WTC11 (cell line): ENCODE data around the gene CDK11B. TPM values are rescaled to one million over a fixed set of nuclear protein-coding genes. Genes with fewer than 3 reads are reported as not detected.
"Not testable (repeated sequence)": the region's sequence is repeated elsewhere in the genome, so short reads cannot be mapped to it uniquely, and the experiment has no call there.

ENCODE experiments used
- ATAC-seq: fragments of 200-7000 bp; cut with Tn5 transposase; 2 replicates; pipeline ENCODE4 v1.10.0; 2021; ENCODE audit warnings: mild to moderate bottlenecking, moderate library complexity
- Bru-seq: library from RNA; stranded (reverse); fragments of 400-500 nt; gene quantifications from one replicate; lab custom pipeline; 2021; lab: Mats Ljungman, UMichigan
- CTCF ChIA-PET: fragments of 300-600 bp; sonication (Branson Sonifier 250); formaldehyde crosslinking; loops from one replicate; lab custom pipeline; 2021; ENCODE audit warnings: antibody characterized with exemption; lab: Charles Lee
- POLR2A ChIA-PET: fragments of 350-600 bp; sonication (Branson Sonifier 250); formaldehyde crosslinking; loops from one replicate; lab custom pipeline; 2021; ENCODE audit warnings: antibody characterized with exemption; lab: Charles Lee
- DNase-seq: peaks from one replicate; pipeline ENCODE4 v3.0.0; 2021; ENCODE audit warnings: low spot score
- H3K27ac Mint-ChIP-seq: 2 replicates; pipeline ENCODE4 v1.8.0; 2021; ENCODE audit warnings: mixed read lengths
- H3K27me3 Mint-ChIP-seq: 2 replicates; pipeline ENCODE4 v1.8.0; 2021; ENCODE audit warnings: low read depth, mild to moderate bottlenecking, moderate library complexity, mixed read lengths
- H3K36me3 Mint-ChIP-seq: 2 replicates; pipeline ENCODE4 v1.8.0; 2021; ENCODE audit warnings: mixed read lengths
- H3K4me1 Mint-ChIP-seq: 2 replicates; pipeline ENCODE4 v1.8.0; 2022; ENCODE audit warnings: mixed read lengths
- H3K4me3 Mint-ChIP-seq: 2 replicates; pipeline ENCODE4 v1.8.0; 2021; ENCODE audit warnings: mild to moderate bottlenecking, moderate library complexity, mixed read lengths
- H3K9me3 Mint-ChIP-seq: 2 replicates; pipeline ENCODE4 v1.8.0; 2021; ENCODE audit warnings: mixed read lengths
- CREB1 ChIP-seq: sonication (generic); formaldehyde crosslinking; IDR thresholded peaks from 2 replicates; pipeline ENCODE4 v1.8.0; 2023; ENCODE audit warnings: mild to moderate bottlenecking, missing genetic modification reagents
- CREM ChIP-seq: sonication (generic); formaldehyde crosslinking; IDR thresholded peaks from 2 replicates; pipeline ENCODE4 v1.8.1; 2022; ENCODE audit warnings: mild to moderate bottlenecking, missing genetic modification reagents, moderate library complexity
- CTCF ChIP-seq: fragments of 200-600 bp; IDR thresholded peaks from 2 replicates; pipeline ENCODE4 v1.8.0; 2022; ENCODE audit warnings: antibody characterized with exemption
- ETV6 ChIP-seq: sonication (generic); formaldehyde crosslinking; IDR thresholded peaks from 2 replicates; pipeline ENCODE4 v1.8.1; 2022; ENCODE audit warnings: mild to moderate bottlenecking, missing genetic modification reagents
- FOXK1 ChIP-seq: sonication (generic); formaldehyde crosslinking; IDR thresholded peaks from 2 replicates; pipeline ENCODE4 v1.8.0; 2022; ENCODE audit warnings: mild to moderate bottlenecking, moderate library complexity, missing genetic modification reagents
- GABPB1 ChIP-seq: sonication (generic); formaldehyde crosslinking; IDR thresholded peaks from 2 replicates; pipeline ENCODE4 v1.8.1; 2023; ENCODE audit warnings: mild to moderate bottlenecking, missing genetic modification reagents
- SP1 ChIP-seq: sonication (generic); formaldehyde crosslinking; conservative IDR thresholded peaks from 2 replicates; pipeline ENCODE4 v1.8.1; 2022; ENCODE audit warnings: missing genetic modification reagents
- ZBTB21 ChIP-seq: sonication (generic); formaldehyde crosslinking; IDR thresholded peaks from 2 replicates; pipeline ENCODE4 v1.8.1; 2023; ENCODE audit warnings: mild to moderate bottlenecking, missing genetic modification reagents, borderline replicate concordance
- long read RNA-seq, 3 experiments: library from RNA in 1 of 3; library from capped mRNA in 1 of 3; library from polyadenylated mRNA in 1 of 3; unstranded in 2 of 3; stranded (forward) in 1 of 3; transcript quantifications; one replicate each; pipeline ENCODE4 v2.0.0, GENCODE V29; 2021
- total RNA-seq: library from RNA; stranded (reverse); gene quantifications from 3 replicates; pipeline ENCODE4 v1.2.3, GENCODE V29; 2021

CDK11B gene
- total RNA-seq (39.5 to 41.2 TPM (median 40.7 TPM) in 3 replicates), Bru-seq, nascent RNA (percentile 74 among the genes with signal in this experiment)
- long read RNA-seq, experiment 1, transcript CDK11B-201 (21 exons, 2,534 nt) = minor isoform, 9 of 93 reads
- long read RNA-seq, experiment 1, transcript CDK11B-203 (20 exons, 2,998 nt) = major isoform, 25 of 93 reads
- long read RNA-seq, experiment 1, partial matches to known transcripts = 25 of 93 reads
- long read RNA-seq, experiment 1, other reads (novel, unspliced or antisense) = 32 of 93 reads
- long read RNA-seq, experiment 2, partial matches to known transcripts = 75 of 88 reads
- long read RNA-seq, experiment 2, other reads (novel, unspliced or antisense) = 12 of 88 reads
- long read RNA-seq, experiment 3, partial matches to known transcripts = 6 of 9 reads
- long read RNA-seq, experiment 3, other reads (novel, unspliced or antisense) = 1 of 9 reads

- H3K9me3 Mint-ChIP-seq = not testable (repeated sequence)
- H3K4me3 Mint-ChIP-seq = peak within 1 kb of the TSS; percentile 83
- H3K36me3 Mint-ChIP-seq = peaks cover 15% of the 10 kb centered on the region
- TF ChIP-seq SP1 (CRISPR knock-in tag) = peak; percentile 75
- TF ChIP-seq CTCF = 0 out of 2 replicates have a peak, but pooled peaks have one; percentile 19
- 0 out of 2 replicates have a peak, but pooled peaks have one; percentile 34 for TF ChIP-seq ETV6 (CRISPR knock-in tag)
- peak; percentile 78; the same call in 1 of the 2 replicates for TF ChIP-seq GABPB1
- TF ChIP-seq FOXK1 (CRISPR knock-in tag) = peak; percentile 95
- peak; percentile 84; the same call in 1 of the 2 replicates for TF ChIP-seq ZBTB21 (CRISPR knock-in tag)
- TF ChIP-seq CREB1 = peak; percentile 64
- TF ChIP-seq CREM = peak; percentile 98
- TF ChIP-seq, all 79 proteins: peak for 8; not testable (repeated sequence) for 71
- peak within 1 kb of the TSS; percentile 99 for H3K27ac Mint-ChIP-seq
- CTCF ChIA-PET, H3K4me1 Mint-ChIP-seq, POLR2A ChIA-PET, H3K27me3 Mint-ChIP-seq: not testable (repeated sequence)
- ATAC-seq = peak; percentile 89
- DNase-seq = peak; percentile 94
These were observed at the start of gene CDK11B for GRCh38 chr1:1658583-1659549. Gene CDK11B, minus strand, starts transcription at chr1:1659004. Its CDS starts 1,519 bp downstream, at chr1:1657485.

GRCh38 chr1:1707897-1708296 is 49.1 kb upstream of the CDK11B start:
- POLR2A ChIA-PET, H3K27me3 Mint-ChIP-seq, CTCF ChIA-PET, H3K4me3 Mint-ChIP-seq, H3K4me1 Mint-ChIP-seq, H3K27ac Mint-ChIP-seq, H3K9me3 Mint-ChIP-seq, ATAC-seq, H3K36me3 Mint-ChIP-seq, DNase-seq: not testable (repeated sequence)

- POLR2A ChIA-PET, H3K4me3 Mint-ChIP-seq, H3K4me1 Mint-ChIP-seq, H3K36me3 Mint-ChIP-seq, DNase-seq, H3K27ac Mint-ChIP-seq, ATAC-seq, H3K27me3 Mint-ChIP-seq, H3K9me3 Mint-ChIP-seq, CTCF ChIA-PET: not testable (repeated sequence)
These were observed 48.4 kb upstream of the CDK11B start for GRCh38 chr1:1707241-1707640.

- H3K36me3 Mint-ChIP-seq, DNase-seq, H3K4me3 Mint-ChIP-seq, ATAC-seq, H3K27me3 Mint-ChIP-seq, POLR2A ChIA-PET, H3K9me3 Mint-ChIP-seq, H3K27ac Mint-ChIP-seq, H3K4me1 Mint-ChIP-seq: not testable (repeated sequence)
- CTCF ChIA-PET = interaction anchor here (0.9 kb wide), 1 partner anchor 203 kb away, joined by 3 read pairs; no protein-coding TSS in a partner anchor
These were observed 46.8 kb upstream of the CDK11B start for GRCh38 chr1:1705623-1706022.

GRCh38 chr1:1704284-1704957 is 45.6 kb upstream of the CDK11B start:
- ATAC-seq, H3K36me3 Mint-ChIP-seq, H3K9me3 Mint-ChIP-seq, H3K27ac Mint-ChIP-seq, POLR2A ChIA-PET, CTCF ChIA-PET, H3K27me3 Mint-ChIP-seq, H3K4me3 Mint-ChIP-seq, H3K4me1 Mint-ChIP-seq, DNase-seq: not testable (repeated sequence)
